ENCODE results near the gene MYBPC3. TPM values are rescaled to one million over a fixed set of nuclear protein-coding genes. Genes with fewer than 3 reads are reported as not detected.

Gene MYBPC3
- total RNA-seq, 1 experiment from 2014 or later: not detected

GRCh38 chr11:47314992-47315391 lies 37.5 kb downstream of the MYBPC3 start:
- no peak overlapping the region for H3K27ac ChIP-seq
- H3K9me3 ChIP-seq (replicated peaks): no peaks in the 10 kb centered on the region
- H3K4me3 ChIP-seq: no peak overlapping the region
- no peaks in the 10 kb centered on the region for H3K4me1 ChIP-seq
- DNase-seq: no peak
- H3K36me3 ChIP-seq: peaks cover 42% of the 10 kb centered on the region
- H3K27me3 ChIP-seq: no peaks in the 10 kb centered on the region

GRCh38 chr11:47308050-47308823 lies 44.3 kb downstream of the MYBPC3 start:
- no peaks in the 10 kb centered on the region for H3K27me3 ChIP-seq
- H3K9me3 ChIP-seq (replicated peaks): no peaks in the 10 kb centered on the region; the same call in 1 of the 2 replicates
- H3K4me3 ChIP-seq: no peak overlapping the region
- H3K4me1 ChIP-seq: no peaks in the 10 kb centered on the region
- no peak for DNase-seq
- H3K36me3 ChIP-seq: peaks cover 70% of the 10 kb centered on the region
- H3K27ac ChIP-seq: no peak overlapping the region

- H3K4me3 ChIP-seq: no peak overlapping the region
- peaks cover 74% of the 10 kb centered on the region for H3K36me3 ChIP-seq
- no peaks in the 10 kb centered on the region for H3K4me1 ChIP-seq
- H3K27ac ChIP-seq: no peak overlapping the region
- H3K27me3 ChIP-seq: no peaks in the 10 kb centered on the region
- no peak for DNase-seq
- peaks cover 10% of the 10 kb centered on the region for H3K9me3 ChIP-seq (replicated peaks)
Measured at GRCh38 chr11:47306484-47306844, 46.0 kb downstream of the MYBPC3 start.

GRCh38 chr11:47305734-47306483 lies 46.6 kb downstream of the MYBPC3 start:
- no peaks in the 10 kb centered on the region for H3K27me3 ChIP-seq
- no peak overlapping the region for H3K4me3 ChIP-seq
- no peak overlapping the region for H3K27ac ChIP-seq
- H3K9me3 ChIP-seq (replicated peaks): peaks cover 10% of the 10 kb centered on the region
- DNase-seq: no peak
- peaks cover 78% of the 10 kb centered on the region for H3K36me3 ChIP-seq
- H3K4me1 ChIP-seq: no peaks in the 10 kb centered on the region

- no peak overlapping the region for H3K27ac ChIP-seq
- no peak for DNase-seq
- H3K4me1 ChIP-seq: no peaks in the 10 kb centered on the region
- H3K27me3 ChIP-seq: no peaks in the 10 kb centered on the region
- H3K36me3 ChIP-seq: peaks cover 76% of the 10 kb centered on the region
- peaks cover 13% of the 10 kb centered on the region for H3K9me3 ChIP-seq (replicated peaks)
- no peak overlapping the region for H3K4me3 ChIP-seq
Measured at GRCh38 chr11:47302853-47303252, 49.6 kb downstream of the MYBPC3 start.

- Histone ChIP-seq H3K27me3 (no peaks in the 10 kb centered on the region), H3K36me3 (peaks cover 69% of the 10 kb centered on the region), H3K4me3 (no peak overlapping the region), H3K27ac (no peak overlapping the region), H3K4me1 (no peaks in the 10 kb centered on the region), H3K9me3 (replicated peaks) (peaks cover 13% of the 10 kb centered on the region)
- no peak for DNase-seq
Measured at GRCh38 chr11:47299078-47299477, 53.4 kb downstream of the MYBPC3 start.

GRCh38 chr11:47296045-47296444 lies 56.5 kb downstream of the MYBPC3 start:
- H3K4me1 ChIP-seq: no peaks in the 10 kb centered on the region
- no peak for DNase-seq
- no peak overlapping the region for H3K4me3 ChIP-seq
- H3K27ac ChIP-seq: no peak overlapping the region
- no peaks in the 10 kb centered on the region for H3K27me3 ChIP-seq
- peaks cover 3% of the 10 kb centered on the region; the same call in 1 of the 2 replicates for H3K9me3 ChIP-seq (replicated peaks)
- H3K36me3 ChIP-seq: peaks cover 65% of the 10 kb centered on the region

- Histone ChIP-seq H3K4me3 (no peak overlapping the region), H3K9me3 (replicated peaks) (peaks cover 3% of the 10 kb centered on the region; the same call in 1 of the 2 replicates), H3K27me3 (no peaks in the 10 kb centered on the region), H3K27ac (no peak overlapping the region), H3K36me3 (peaks cover 66% of the 10 kb centered on the region), H3K4me1 (no peaks in the 10 kb centered on the region)
- DNase-seq: no peak
Measured at GRCh38 chr11:47295385-47295784, 57.1 kb downstream of the MYBPC3 start.

- peaks cover 59% of the 10 kb centered on the region for H3K36me3 ChIP-seq
Measured at GRCh38 chr11:47289856-47290255, 62.6 kb downstream of the MYBPC3 start.

GRCh38 chr11:47288066-47288465 lies 64.4 kb downstream of the MYBPC3 start:
- H3K36me3 ChIP-seq: peaks cover 68% of the 10 kb centered on the region
- no peaks in the 10 kb centered on the region for H3K4me1 ChIP-seq
- H3K27me3 ChIP-seq: no peaks in the 10 kb centered on the region
- H3K27ac ChIP-seq: no peak overlapping the region
- no peak overlapping the region for H3K4me3 ChIP-seq
- DNase-seq: no peak
- no peaks in the 10 kb centered on the region for H3K9me3 ChIP-seq (replicated peaks)

More at GRCh38 chr11:47289856-47290255, 62.6 kb downstream of the MYBPC3 start:
- Histone ChIP-seq H3K27me3 (no peaks in the 10 kb centered on the region), H3K27ac (no peak overlapping the region), H3K4me1 (no peaks in the 10 kb centered on the region), H3K4me3 (no peak overlapping the region), H3K9me3 (replicated peaks) (no peaks in the 10 kb centered on the region)
- DNase-seq: no peak

GRCh38 chr11:47285969-47286770 lies 66.3 kb downstream of the MYBPC3 start:
- H3K4me1 ChIP-seq: no peaks in the 10 kb centered on the region
- no peak for DNase-seq
- H3K27me3 ChIP-seq: no peaks in the 10 kb centered on the region
- H3K9me3 ChIP-seq (replicated peaks): no peaks in the 10 kb centered on the region
- H3K27ac ChIP-seq: no peak overlapping the region
- H3K36me3 ChIP-seq: peaks cover 70% of the 10 kb centered on the region
- H3K4me3 ChIP-seq: no peak overlapping the region

GRCh38 chr11:47284151-47284550 lies 68.4 kb downstream of the MYBPC3 start:
- Histone ChIP-seq H3K4me3 (no peak overlapping the region), H3K36me3 (peaks cover 67% of the 10 kb centered on the region), H3K27me3 (no peaks in the 10 kb centered on the region), H3K27ac (no peak overlapping the region), H3K9me3 (replicated peaks) (no peaks in the 10 kb centered on the region), H3K4me1 (no peaks in the 10 kb centered on the region)
- DNase-seq: no peak

- H3K27ac ChIP-seq: no peak overlapping the region
- peaks cover 76% of the 10 kb centered on the region for H3K36me3 ChIP-seq
- no peaks in the 10 kb centered on the region for H3K27me3 ChIP-seq
- H3K4me1 ChIP-seq: no peaks in the 10 kb centered on the region
- no peaks in the 10 kb centered on the region for H3K9me3 ChIP-seq (replicated peaks)
- no peak overlapping the region for H3K4me3 ChIP-seq
- DNase-seq: no peak
Measured at GRCh38 chr11:47282462-47282861, 70.0 kb downstream of the MYBPC3 start.
